Occipital lobe (tissue), 2 donors: Measurements from ENCODE around the gene FAM180A. TPM values are rescaled to one million over a fixed set of nuclear protein-coding genes. Genes with fewer than 3 reads are reported as not detected.

ENCODE experiments used
- DNase-seq: peaks from one replicate; lab custom pipeline; 2025; lab: John Stamatoyannopoulos, UW
- total RNA-seq: library from RNA; depleted of rRNA; stranded (reverse); fragments of >200 nt; gene quantifications from one replicate; pipeline ENCODE4 v1.2.3, GENCODE V29; 2014

The FAM180A gene
- total RNA-seq, 1 donor from 2014 or later, result not detected

GRCh38 chr7:135771961-135772638, 23.5 kb upstream of the FAM180A start:
- no peak for DNase-seq

GRCh38 chr7:135771051-135771450, 22.4 kb upstream of the FAM180A start:
- DNase-seq, result no peak

GRCh38 chr7:135770139-135770710, 21.6 kb upstream of the FAM180A start:
- DNase-seq, result no peak

GRCh38 chr7:135769005-135769802, 20.6 kb upstream of the FAM180A start:
- no peak for DNase-seq

GRCh38 chr7:135768467-135768866, 19.9 kb upstream of the FAM180A start:
- DNase-seq, result no peak

- no peak for DNase-seq
These were observed 19.5 kb upstream of the FAM180A start for GRCh38 chr7:135768064-135768463.

GRCh38 chr7:135763261-135763660, 14.6 kb upstream of the FAM180A start:
- DNase-seq, result no peak

GRCh38 chr7:135761751-135762488, 13.3 kb upstream of the FAM180A start:
- peak; percentile 10 for DNase-seq

- DNase-seq, result no peak
These were observed 10.9 kb upstream of the FAM180A start for GRCh38 chr7:135759532-135759931.

GRCh38 chr7:135758531-135758932, 9.9 kb upstream of the FAM180A start:
- no peak for DNase-seq

- no peak for DNase-seq
These were observed 9.3 kb upstream of the FAM180A start for GRCh38 chr7:135757719-135758411.

GRCh38 chr7:135756191-135756590, 7.6 kb upstream of the FAM180A start:
- no peak for DNase-seq

- DNase-seq, result no peak
These were observed 6.7 kb upstream of the FAM180A start for GRCh38 chr7:135755351-135755753.

GRCh38 chr7:135753616-135754413, 5.2 kb upstream of the FAM180A start:
- no peak for DNase-seq

GRCh38 chr7:135747366-135747765, 1.2 kb downstream of the FAM180A start:
- no peak for DNase-seq

GRCh38 chr7:135745703-135746312, 2.8 kb downstream of the FAM180A start:
- DNase-seq, result no peak

GRCh38 chr7:135744938-135745702, 3.5 kb downstream of the FAM180A start:
- DNase-seq, result no peak

GRCh38 chr7:135743907-135744731, 4.5 kb downstream of the FAM180A start:
- no peak for DNase-seq
